Esophagus squamous epithelium (tissue), 4 donors: ENCODE results near the gene S1PR3.

Experiments used
- POLR2A ChIP-seq, 4 donors: fragments of 450-650 bp; IDR thresholded peaks; one replicate each; pipeline ENCODE4 v1.6.1; 2017; ENCODE audit warnings: antibody characterized with exemption in 4 of 4, mild to moderate bottlenecking in 4 of 4, moderate library complexity in 3 of 4
- TF ChIP-seq, protein P1 (sequence below), 6 experiments: fragments of 450-650 bp in 4 of 6; fragments of 200-600 bp in 2 of 6; sonication (generic) in 2 of 6; IDR thresholded peaks; one replicate each; pipeline ENCODE4 v1.5.1; 2016 to 2019; ENCODE audit warnings: antibody characterized with exemption in 6 of 6, mild to moderate bottlenecking in 4 of 6, moderate library complexity in 4 of 6

DNA sequence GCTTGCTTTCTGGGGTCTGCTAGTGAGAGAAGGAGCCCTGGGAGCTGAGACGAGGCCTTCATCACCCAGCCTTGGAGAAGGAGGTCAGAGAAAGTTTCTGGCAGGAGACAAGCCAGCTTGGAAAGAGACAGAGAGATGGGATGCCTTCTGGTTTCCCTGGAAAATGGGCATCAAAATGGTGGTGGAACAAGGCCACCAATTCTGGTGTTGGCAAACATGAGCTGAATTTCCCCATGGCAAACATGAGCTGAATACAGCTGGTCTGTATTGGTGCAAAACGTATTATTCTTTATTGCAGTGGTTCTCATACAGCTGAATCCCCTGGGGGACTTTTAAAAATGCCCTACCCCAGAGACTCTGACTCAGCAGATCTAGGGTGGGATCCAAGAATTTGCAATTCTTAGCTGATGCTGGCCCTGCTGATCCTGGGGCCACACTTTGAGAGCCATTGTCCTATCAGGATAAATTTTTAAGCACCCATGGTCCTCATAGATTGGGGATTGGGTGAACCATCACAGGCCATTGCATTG, 39.1 kb upstream of the S1PR3 start:
- TF ChIP-seq, protein P1, sequence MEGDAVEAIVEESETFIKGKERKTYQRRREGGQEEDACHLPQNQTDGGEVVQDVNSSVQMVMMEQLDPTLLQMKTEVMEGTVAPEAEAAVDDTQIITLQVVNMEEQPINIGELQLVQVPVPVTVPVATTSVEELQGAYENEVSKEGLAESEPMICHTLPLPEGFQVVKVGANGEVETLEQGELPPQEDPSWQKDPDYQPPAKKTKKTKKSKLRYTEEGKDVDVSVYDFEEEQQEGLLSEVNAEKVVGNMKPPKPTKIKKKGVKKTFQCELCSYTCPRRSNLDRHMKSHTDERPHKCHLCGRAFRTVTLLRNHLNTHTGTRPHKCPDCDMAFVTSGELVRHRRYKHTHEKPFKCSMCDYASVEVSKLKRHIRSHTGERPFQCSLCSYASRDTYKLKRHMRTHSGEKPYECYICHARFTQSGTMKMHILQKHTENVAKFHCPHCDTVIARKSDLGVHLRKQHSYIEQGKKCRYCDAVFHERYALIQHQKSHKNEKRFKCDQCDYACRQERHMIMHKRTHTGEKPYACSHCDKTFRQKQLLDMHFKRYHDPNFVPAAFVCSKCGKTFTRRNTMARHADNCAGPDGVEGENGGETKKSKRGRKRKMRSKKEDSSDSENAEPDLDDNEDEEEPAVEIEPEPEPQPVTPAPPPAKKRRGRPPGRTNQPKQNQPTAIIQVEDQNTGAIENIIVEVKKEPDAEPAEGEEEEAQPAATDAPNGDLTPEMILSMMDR (IDR thresholded peaks at IDR 0.05): no peak
- no peak for TF ChIP-seq POLR2A (IDR thresholded peaks at IDR 0.05)
